CD4-positive, alpha-beta T cell treated with Interleukin-17A for 1 hour (primary cell): ENCODE data around the gene VAV1.
"Not testable (repeated sequence)": the region's sequence is repeated elsewhere in the genome, so short reads cannot be mapped to it uniquely, and the experiment has no call there.

ENCODE experiments used
- DNase-seq: peaks from one replicate; pipeline ENCODE4 v3.0.0-alpha.2; 2020

Gene VAV1

GRCh38 chr19:6737284-6737872 is 35.1 kb upstream of the VAV1 start, which contains the start of gene GPR108:
GPR108 (minus strand) TSS chr19:6737580; CDS start chr19:6737576, 4 bp downstream.
- peak; percentile 100 for DNase-seq

- DNase-seq = peak; percentile 86
Observed at GRCh38 chr19:6737873-6738786, 34.4 kb upstream of the VAV1 start.

- DNase-seq = peak; percentile 44
Observed at GRCh38 chr19:6738787-6739389, 33.6 kb upstream of the VAV1 start.

GRCh38 chr19:6739390-6739882 is 33.1 kb upstream of the VAV1 start, which contains the start of gene TRIP10:
TRIP10 (plus strand) TSS chr19:6739680; CDS start chr19:6739762, 82 bp downstream.
- DNase-seq = peak; percentile 90

- DNase-seq = no peak
Observed at GRCh38 chr19:6739883-6740588, 32.5 kb upstream of the VAV1 start.

DNA sequence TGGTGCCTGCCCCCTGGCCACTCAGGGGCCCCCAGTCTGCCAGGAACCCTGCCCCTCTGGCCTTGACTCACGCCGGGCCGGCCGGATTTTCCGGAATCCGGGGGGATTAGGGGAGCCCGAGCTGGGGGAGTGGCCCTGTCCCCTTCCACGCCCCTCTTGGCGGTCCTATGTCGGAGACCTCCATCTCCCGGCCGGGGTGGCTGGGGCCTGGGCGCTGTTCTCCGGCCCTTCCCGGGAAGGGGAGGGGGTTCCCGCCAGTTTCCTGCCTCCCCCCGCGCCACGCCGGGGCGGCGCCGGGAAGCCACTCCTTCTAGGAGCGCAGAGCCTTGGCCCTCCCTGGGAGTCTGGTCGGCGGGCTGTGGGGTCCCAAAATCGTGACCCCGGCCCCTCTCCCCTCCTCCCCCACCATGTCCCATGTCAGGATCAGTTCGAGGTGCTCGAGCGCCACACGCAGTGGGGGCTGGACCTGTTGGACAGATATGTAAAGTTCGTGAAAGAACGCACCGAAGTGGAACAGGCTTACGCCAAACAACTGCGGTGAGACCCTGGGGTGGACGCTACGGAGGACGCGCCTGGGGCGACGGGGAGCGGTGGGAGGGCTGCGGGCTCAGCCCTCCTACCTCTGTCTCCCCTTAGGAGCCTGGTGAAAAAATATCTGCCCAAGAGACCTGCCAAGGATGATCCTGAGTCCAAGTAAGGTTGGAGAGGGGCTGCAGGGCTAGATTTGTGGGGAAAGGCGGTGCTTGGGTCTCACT is 31.7 kb upstream of the VAV1 start:
- no peak for DNase-seq

- no peak for DNase-seq
Observed at GRCh38 chr19:6743066-6743465, 29.4 kb upstream of the VAV1 start.

DNA sequence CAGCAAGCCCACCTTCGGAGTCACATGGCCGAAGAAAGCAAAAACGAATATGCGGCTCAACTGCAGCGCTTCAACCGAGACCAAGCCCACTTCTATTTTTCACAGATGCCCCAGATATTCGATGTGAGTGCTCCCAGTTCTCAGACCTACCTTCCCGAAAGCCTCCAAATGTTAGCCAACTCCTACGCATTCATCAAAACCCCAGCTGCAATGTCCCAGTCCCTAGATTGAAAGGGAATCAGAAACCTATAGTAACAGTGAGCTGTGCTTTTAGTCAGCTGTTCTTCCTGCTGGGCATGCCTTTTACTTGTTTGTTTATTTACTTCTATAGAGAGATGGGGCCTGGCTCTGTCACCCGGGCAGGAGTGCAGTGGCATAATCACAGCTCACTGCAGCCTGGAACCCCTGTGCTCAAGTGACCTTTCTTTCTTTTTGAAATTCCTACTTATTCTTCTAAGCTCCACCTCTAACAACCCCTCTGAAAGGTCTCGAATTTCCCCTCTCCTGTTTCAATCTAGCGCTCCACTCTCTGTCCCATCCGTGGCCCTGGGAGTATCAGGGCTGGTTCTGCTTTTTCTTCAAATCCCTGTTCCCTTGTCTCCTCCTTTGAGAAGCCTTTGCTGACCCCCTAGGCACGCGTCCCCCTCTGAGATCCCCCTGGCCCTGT is 28.7 kb upstream of the VAV1 start:
- DNase-seq = no peak

GRCh38 chr19:6744381-6745301 is 27.9 kb upstream of the VAV1 start:
- no peak for DNase-seq

DNA sequence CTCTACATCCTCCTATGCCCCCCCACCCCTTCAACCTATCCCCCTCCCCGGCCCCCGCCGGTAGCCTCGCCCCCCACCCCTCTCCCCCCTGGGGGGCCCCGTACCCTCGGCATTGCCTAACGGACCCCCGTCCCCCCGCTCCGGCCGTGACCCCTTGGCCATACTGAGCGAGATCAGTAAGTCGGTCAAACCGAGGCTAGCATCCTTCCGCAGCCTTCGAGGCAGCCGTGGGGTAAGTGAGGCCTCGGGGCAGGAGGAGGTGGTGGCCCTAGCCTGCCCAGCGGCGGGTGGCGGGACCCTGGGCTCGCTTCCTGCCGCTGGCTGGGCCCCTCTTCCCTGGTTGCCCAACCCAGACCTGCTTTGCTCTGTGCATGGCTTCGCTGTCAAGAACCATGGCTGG is 26.5 kb upstream of the VAV1 start:
- no peak for DNase-seq

- not testable (repeated sequence) for DNase-seq
Observed at GRCh38 chr19:6748543-6748942, 24.0 kb upstream of the VAV1 start.

GRCh38 chr19:6750062-6750461 is 22.4 kb upstream of the VAV1 start:
- no peak for DNase-seq

GRCh38 chr19:6751189-6751588 is 21.3 kb upstream of the VAV1 start:
- DNase-seq = no peak

DNA sequence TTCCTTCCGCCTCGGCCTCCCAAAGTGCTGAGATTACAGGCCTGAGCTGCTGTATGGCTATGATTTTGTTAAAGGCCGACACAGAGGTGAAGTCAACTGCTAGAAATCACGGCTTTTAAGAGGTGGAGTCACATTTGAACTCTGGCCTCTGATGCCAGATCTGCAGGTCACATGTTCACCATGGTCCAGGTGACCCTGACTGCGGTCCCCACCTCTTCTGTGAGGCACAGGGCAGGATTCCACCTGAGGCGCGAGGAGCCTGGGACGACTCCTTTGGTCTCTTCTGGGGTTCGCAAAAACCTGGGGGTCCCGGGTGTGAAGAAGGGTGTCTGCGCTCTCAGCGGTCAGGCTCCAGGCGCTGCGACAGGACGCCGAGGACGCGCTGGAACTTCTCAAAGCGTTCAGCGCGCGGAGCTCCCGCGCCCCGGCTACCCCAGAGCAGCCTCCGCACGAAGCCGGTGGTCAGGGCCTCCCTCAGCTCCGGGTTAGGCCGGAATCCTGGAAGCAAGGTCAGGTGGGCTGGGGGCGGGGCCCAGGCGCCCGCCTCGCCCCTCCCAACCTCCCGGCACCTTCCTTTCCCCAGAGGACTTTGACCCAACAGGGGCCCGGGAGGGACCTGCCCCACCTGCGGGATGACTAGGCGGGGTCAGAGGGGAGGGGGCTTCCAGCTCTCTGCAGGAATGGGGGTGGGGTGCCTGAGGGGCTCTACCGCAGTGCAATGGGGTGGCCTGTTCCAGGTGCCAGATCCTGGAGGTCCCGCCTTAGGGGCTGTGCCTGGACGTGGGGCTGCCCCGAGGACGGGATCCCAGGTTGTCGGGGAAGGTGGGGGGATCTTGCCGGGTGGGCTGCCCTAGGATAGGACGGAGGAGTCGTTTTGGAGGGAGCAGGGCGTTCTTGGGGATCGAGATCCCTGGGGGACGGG is 20.0 kb upstream of the VAV1 start:
- DNase-seq = no peak

- DNase-seq = peak; percentile 84
Observed at GRCh38 chr19:6753178-6754031, 19.1 kb upstream of the VAV1 start.

- no peak for DNase-seq
Observed at GRCh38 chr19:6754136-6754535, 18.4 kb upstream of the VAV1 start.

DNA sequence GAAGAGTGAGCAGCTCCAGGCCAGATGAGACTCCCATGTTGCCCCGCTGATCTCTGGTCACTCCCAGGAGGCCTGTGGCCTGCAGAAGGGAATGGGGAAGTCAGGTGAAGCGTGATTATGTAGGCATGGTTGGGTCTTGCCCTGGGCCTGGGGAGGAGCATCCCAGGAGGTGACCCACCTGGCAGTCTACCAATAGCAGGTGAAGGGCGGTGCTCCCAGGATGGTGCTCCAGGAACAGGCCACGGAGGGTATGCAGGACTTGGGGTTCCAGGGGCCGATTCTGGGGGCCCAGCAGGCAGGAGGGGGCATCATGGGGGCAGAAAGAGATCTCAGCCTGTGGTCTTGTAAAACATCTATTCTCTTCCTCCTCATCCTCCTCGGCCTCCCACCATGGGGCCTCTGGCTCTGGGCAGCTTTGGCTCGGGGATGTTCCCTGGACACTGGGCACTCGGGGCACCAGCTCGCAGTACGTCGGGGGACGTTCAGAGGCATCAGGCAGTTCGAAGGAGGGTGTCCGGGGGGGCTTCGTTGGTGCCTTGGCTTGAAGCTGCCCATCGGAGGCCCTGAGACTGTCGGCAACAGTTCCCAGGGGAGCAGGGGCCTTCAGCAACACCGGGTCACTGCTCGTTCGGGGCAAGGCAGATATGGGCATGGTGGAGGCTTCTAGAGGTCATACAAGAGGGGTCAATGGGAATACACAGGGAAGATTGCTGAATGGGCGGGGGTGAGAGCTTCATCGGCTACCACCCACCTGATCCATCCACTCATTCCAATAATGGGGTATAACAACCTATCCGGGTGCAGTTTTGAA is 17.6 kb upstream of the VAV1 start:
- no peak for DNase-seq
